ENCODE measurements around the gene CDH23.

CDH23 gene

GRCh38 chr10:71802715-71803488 lies 406.2 kb downstream of the CDH23 start:
- TF ChIP-seq TAF1 (IDR thresholded peaks at IDR 0.05; ENCODE audit: borderline replicate concordance, insufficient read depth, low read length) (no peak), FOXP2 (optimal IDR thresholded peaks at IDR 0.05; ENCODE audit: borderline replicate concordance, extremely low read depth, extremely low read length, insufficient read depth) (no peak), POLR2AphosphoS5 (IDR thresholded peaks at IDR 0.05; ENCODE audit: low read depth, low read length) (no peak), SIN3A (IDR thresholded peaks at IDR 0.05; ENCODE audit: borderline replicate concordance, insufficient read depth, low read length) (no peak)
- TF ChIP-seq, protein P1, sequence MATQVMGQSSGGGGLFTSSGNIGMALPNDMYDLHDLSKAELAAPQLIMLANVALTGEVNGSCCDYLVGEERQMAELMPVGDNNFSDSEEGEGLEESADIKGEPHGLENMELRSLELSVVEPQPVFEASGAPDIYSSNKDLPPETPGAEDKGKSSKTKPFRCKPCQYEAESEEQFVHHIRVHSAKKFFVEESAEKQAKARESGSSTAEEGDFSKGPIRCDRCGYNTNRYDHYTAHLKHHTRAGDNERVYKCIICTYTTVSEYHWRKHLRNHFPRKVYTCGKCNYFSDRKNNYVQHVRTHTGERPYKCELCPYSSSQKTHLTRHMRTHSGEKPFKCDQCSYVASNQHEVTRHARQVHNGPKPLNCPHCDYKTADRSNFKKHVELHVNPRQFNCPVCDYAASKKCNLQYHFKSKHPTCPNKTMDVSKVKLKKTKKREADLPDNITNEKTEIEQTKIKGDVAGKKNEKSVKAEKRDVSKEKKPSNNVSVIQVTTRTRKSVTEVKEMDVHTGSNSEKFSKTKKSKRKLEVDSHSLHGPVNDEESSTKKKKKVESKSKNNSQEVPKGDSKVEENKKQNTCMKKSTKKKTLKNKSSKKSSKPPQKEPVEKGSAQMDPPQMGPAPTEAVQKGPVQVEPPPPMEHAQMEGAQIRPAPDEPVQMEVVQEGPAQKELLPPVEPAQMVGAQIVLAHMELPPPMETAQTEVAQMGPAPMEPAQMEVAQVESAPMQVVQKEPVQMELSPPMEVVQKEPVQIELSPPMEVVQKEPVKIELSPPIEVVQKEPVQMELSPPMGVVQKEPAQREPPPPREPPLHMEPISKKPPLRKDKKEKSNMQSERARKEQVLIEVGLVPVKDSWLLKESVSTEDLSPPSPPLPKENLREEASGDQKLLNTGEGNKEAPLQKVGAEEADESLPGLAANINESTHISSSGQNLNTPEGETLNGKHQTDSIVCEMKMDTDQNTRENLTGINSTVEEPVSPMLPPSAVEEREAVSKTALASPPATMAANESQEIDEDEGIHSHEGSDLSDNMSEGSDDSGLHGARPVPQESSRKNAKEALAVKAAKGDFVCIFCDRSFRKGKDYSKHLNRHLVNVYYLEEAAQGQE (IDR thresholded peaks at IDR 0.05; ENCODE audit: insufficient read depth in 1 of 2, low read depth in 2 of 2, low read length in 2 of 2), result no peak

- TF ChIP-seq POLR2AphosphoS5 (IDR thresholded peaks at IDR 0.05; ENCODE audit: low read depth, low read length), result no peak
- TF ChIP-seq TAF1 (IDR thresholded peaks at IDR 0.05; ENCODE audit: borderline replicate concordance, insufficient read depth, low read length), result no peak
- TF ChIP-seq, protein P1 (IDR thresholded peaks at IDR 0.05; ENCODE audit: insufficient read depth in 1 of 2, low read depth in 2 of 2, low read length in 2 of 2), result no peak
- no peak for TF ChIP-seq FOXP2 (optimal IDR thresholded peaks at IDR 0.05; ENCODE audit: borderline replicate concordance, extremely low read depth, extremely low read length, insufficient read depth)
- TF ChIP-seq SIN3A (IDR thresholded peaks at IDR 0.05; ENCODE audit: borderline replicate concordance, insufficient read depth, low read length), result no peak
Measured at GRCh38 chr10:71804077-71804476, 407.4 kb downstream of the CDH23 start.

DNA sequence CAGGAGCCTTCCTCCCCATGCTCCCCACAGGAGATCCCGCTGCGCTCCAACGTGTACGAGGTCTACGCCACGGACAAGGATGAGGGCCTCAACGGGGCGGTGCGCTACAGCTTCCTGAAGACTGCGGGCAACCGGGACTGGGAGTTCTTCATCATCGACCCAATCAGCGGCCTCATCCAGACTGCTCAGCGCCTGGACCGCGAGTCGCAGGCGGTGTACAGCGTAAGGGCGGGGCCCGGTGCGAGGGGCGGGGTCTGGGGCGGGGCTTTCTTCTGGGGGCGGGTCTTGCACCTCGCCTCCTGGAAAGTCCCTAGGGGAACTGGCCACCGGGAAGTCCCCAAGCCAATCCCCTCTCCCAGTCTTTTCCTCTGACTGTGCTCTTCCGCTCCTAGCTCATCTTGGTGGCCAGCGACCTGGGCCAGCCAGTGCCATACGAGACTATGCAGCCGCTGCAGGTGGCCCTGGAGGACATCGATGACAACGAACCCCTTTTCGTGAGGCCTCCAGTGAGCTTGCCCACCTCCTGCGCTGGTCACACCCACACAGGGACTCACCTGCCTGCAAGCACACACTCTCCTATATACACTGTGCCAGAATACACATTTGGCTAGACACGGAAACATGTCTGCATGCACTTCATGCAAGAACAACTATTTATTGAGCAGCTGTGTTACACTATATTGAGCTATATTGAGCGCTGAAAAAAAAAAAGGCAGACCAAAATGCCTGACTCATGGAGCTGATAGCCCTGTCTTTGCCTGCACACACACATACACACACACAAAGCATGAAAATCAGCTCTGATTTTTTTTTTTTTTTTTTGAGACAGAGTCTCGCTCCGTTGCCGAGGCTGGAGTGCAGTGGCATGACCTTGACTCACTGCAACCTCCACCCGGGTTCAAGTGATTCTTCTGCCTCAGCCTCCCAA lies 409.3 kb downstream of the CDH23 start:
- TF ChIP-seq TAF1 (IDR thresholded peaks at IDR 0.05; ENCODE audit: borderline replicate concordance, insufficient read depth, low read length), result no peak
- TF ChIP-seq SIN3A (IDR thresholded peaks at IDR 0.05; ENCODE audit: borderline replicate concordance, insufficient read depth, low read length), result no peak
- TF ChIP-seq, protein P1 (IDR thresholded peaks at IDR 0.05; ENCODE audit: insufficient read depth in 1 of 2, low read depth in 2 of 2, low read length in 2 of 2), result no peak
- no peak for TF ChIP-seq FOXP2 (optimal IDR thresholded peaks at IDR 0.05; ENCODE audit: borderline replicate concordance, extremely low read depth, extremely low read length, insufficient read depth)
- TF ChIP-seq POLR2AphosphoS5 (IDR thresholded peaks at IDR 0.05; ENCODE audit: low read depth, low read length), result no peak

- TF ChIP-seq TAF1 (IDR thresholded peaks at IDR 0.05; ENCODE audit: borderline replicate concordance, insufficient read depth, low read length), result no peak
- TF ChIP-seq POLR2AphosphoS5 (IDR thresholded peaks at IDR 0.05; ENCODE audit: low read depth, low read length), result no peak
- TF ChIP-seq, protein P1 (IDR thresholded peaks at IDR 0.05; ENCODE audit: insufficient read depth in 1 of 2, low read depth in 2 of 2, low read length in 2 of 2), result no peak
- TF ChIP-seq SIN3A (IDR thresholded peaks at IDR 0.05; ENCODE audit: borderline replicate concordance, insufficient read depth, low read length), result no peak
- no peak for TF ChIP-seq FOXP2 (optimal IDR thresholded peaks at IDR 0.05; ENCODE audit: borderline replicate concordance, extremely low read depth, extremely low read length, insufficient read depth)
Measured at GRCh38 chr10:71806704-71807556, 410.2 kb downstream of the CDH23 start.
